HG03025 (cell line): ENCODE data around the gene NEK1.

Experiments used
- ATAC-seq: cut with Tn5 transposase; IDR thresholded peaks from one replicate; pipeline ENCODE4 v1.9.1; 2021; ENCODE audit warnings: mild to moderate bottlenecking, moderate library complexity; ENCODE audit not compliant: unreplicated experiment, low FRiP score

NEK1 gene, protein sequence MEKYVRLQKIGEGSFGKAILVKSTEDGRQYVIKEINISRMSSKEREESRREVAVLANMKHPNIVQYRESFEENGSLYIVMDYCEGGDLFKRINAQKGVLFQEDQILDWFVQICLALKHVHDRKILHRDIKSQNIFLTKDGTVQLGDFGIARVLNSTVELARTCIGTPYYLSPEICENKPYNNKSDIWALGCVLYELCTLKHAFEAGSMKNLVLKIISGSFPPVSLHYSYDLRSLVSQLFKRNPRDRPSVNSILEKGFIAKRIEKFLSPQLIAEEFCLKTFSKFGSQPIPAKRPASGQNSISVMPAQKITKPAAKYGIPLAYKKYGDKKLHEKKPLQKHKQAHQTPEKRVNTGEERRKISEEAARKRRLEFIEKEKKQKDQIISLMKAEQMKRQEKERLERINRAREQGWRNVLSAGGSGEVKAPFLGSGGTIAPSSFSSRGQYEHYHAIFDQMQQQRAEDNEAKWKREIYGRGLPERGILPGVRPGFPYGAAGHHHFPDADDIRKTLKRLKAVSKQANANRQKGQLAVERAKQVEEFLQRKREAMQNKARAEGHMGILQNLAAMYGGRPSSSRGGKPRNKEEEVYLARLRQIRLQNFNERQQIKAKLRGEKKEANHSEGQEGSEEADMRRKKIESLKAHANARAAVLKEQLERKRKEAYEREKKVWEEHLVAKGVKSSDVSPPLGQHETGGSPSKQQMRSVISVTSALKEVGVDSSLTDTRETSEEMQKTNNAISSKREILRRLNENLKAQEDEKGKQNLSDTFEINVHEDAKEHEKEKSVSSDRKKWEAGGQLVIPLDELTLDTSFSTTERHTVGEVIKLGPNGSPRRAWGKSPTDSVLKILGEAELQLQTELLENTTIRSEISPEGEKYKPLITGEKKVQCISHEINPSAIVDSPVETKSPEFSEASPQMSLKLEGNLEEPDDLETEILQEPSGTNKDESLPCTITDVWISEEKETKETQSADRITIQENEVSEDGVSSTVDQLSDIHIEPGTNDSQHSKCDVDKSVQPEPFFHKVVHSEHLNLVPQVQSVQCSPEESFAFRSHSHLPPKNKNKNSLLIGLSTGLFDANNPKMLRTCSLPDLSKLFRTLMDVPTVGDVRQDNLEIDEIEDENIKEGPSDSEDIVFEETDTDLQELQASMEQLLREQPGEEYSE (N-terminal part only)

DNA sequence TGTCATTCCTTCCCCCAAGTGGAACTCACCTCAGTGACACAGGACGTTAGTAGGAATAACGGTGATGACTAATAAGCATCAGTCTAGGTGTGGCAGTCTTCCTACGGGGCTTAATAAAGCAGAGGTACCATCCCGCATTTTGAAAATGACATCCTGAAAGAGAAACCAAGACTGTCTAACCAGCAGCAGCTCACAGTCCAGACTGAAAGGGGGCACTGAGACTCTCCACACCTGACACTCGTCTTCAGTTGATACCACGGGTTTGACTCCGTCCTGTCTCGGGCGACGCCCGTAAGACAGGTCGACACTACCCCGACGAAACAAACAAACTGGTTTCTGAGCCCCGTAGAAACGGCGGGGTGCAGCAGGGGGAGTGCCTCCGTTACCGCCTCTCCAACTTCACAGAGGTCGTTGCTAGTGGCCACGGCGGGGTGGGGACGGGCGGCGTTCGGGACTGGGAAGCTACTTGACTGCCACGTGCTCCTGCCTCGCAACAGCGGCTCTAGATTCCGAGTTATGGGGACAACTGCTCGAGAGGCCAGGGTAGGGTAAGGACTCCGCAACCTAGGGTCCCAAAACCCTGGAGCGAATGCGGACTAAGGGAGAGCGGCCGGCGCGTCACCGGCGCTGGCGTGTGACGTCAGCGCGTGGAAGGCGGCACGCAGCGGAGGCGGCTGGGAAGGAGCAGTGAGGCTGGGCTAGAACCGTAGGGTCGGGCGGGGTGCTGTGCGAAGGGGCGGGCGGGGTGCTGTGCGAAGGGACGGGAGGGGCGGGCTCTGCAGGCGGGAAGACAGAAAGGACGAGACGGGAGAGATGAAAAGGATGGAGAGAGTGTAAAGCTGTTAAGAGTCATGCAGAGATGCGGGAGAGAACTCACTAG is at the start of gene NEK1:
NEK1 (minus strand) TSS at position 593 of the 880 bp plus-strand sequence. CDS start 9,953 bp downstream, outside the sequence.
- ATAC-seq, result peak; percentile 93

DNA sequence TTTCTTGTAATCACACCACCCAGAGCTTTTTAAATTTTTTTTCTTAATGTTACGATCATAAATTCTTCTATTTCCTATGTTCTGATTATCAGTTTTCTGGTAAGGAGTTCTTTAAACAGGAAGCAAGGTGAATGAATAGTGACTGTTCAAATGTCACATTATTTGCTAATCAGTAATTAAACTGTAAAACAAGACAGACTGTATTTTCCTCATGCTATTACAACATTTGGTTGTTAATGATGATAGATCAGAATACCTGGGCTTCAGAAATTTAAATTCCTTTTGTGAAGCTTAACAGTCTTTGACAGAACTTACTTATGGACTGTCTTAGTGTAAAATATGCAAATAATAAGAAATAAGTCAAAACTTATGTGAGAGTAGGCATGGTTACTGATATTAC is 49.4 kb upstream of the NEK1 start:
- no peak for ATAC-seq

DNA sequence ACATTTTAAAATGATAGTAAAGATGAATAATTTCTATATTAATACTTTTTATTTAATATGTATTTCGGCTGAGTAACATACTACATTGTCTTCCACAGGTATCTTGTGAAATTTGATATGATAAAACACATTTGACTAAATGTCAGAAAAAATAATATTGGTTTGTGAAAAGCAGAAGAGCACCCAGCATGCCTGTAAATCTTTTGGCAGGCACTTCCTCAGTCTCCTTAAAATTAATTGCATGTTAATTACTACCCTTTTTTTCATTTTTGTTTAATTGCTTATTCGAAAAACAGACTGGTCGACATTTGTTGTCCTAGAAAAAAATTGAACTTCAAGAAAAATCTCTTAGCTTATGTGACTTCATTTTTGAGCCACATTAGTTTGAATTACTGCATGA is 48.5 kb upstream of the NEK1 start:
- no peak for ATAC-seq

DNA sequence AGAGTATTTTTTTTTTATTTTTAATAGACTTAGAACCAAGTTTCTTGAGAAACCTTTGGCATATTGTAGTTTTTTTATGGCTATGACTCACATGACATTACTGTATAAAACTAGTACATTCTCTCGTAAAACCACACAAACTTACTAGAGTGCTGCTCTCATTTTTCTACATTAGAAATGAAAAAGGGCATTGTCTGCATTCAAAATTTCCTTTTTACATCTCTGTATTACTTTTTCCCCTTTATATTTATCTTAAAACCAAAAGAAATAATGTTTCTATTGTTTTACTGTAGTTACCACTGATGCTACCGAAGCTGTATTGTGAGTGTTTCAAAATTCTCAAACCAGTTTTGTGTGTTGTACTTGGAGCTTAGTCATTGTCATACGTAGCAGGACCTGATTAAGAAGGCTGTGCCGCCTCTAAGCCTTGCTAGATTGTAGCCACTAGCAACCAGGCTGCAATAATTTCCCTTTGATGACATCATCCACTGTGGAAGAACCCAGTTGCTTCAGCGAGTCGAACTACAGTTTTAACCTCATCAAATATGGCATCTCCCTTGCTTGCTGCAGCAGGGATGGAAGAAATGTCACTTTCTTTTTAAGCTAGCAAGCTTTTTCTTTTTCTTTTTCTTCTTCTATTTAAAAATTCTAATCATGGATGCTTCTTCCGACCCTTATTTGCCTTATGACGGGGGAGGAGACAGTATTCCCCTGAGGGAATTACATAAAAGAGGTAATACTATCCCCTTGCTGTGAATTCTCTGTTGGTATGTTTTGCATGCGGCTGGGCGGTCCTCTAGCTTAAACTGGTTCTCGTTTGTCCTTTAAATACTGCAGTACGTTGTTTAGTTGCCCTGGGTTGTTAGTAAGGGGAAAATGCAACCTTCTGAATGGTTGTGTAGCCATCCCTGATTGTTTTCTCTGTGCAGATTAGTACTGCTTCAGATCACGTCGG is 47.6 kb upstream of the NEK1 start:
- ATAC-seq, result peak; percentile 96

DNA sequence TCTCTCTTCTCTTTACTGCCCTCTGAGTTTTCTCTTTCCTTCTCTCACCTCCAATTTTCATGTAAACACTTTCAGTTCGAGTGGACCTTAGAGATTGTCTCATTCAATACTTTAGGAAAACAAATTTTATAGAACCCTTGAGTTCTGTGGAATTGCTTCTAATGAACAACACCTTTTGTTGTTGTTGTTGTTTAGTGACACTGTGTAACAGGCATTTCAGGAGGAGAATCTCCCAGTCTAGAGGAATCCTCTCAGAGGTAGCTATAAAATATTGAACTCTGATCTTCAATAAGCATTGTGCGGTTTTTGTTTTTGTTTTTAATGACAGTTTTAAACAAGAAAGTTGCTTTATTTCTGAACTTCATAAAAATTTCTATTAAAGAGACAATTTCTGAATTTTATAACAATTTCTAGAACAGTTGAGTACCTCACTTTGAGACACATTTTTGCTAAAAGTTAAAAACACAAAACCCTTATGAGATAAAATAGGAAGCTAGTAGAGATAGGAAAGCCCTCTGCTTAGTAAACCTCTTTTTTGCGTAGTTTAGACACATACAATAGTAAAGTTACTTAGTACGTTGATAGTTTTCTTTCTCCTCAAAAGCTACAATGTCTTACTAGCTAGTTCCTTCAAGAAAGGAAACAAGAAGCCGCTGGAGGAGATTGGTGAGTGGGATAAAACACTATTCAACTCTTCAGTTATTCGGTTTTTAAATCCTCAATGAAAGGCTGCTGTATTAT is 46.8 kb upstream of the NEK1 start:
- no peak for ATAC-seq

DNA sequence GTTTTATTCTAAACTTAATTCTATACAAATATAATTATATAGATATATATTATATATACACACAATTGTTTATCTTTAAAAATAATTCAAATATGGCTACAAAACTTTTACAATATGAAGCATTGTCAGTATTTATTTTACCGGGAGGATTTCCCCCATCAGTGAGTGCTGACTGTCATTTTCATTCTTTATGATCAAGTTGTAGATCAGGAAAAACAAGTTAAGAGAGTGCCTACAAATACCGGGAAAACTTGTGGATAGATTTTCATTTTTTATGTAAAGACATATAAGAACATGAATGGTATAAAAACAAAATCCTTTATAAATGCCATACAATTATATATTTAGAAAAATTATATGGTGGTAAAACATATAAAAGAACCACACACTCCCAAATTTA is 45.8 kb upstream of the NEK1 start:
- ATAC-seq, result no peak

DNA sequence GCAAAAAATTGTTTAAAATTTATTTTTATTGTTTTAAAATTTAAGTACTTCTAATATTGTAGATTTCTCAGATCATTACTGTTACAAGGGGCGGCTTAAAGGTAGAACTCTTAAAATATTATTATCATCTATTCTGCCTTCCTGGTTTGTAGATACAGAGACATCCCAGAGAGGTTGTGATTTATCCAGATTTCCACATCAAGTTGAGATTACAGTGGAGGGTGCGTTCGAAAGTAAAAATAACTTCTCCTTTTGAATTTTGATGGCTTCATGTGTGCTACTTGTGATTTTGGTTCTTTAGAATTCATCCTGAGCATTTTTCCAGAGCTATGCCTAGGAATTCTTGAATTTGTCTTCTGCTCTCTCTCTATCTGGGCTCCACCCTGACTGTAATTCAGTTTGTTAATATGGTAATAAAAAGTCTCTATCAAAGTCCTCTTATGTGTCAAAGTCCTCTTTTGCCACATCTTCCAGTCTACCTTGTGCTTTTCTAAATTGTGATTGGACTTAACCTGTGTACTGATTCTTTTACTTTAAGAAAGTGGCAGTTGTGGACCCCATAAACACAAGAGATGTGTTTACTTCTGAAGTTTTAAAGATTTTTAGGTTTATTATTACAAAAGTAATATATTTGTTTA is 45.2 kb upstream of the NEK1 start:
- no peak for ATAC-seq

DNA sequence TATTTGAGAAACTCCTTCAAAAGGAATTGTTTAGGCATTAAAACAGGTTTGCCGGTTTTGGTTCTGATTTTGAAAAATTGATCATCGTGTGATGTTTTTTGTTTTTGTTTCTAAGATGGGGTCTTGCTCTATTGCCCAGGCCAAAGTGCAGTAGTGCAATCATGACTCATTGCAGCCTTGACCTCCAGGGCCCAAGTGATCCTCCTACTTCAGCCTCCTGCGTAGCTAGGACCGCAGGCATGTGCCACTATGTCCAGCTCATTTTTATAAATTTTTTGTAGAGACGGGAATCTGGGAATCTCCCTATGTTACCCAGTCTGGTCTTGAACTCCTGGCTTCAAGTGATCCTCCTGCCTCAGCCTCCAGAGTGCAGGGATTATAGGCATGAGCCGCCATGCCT is 43.0 kb upstream of the NEK1 start:
- ATAC-seq, result no peak

DNA sequence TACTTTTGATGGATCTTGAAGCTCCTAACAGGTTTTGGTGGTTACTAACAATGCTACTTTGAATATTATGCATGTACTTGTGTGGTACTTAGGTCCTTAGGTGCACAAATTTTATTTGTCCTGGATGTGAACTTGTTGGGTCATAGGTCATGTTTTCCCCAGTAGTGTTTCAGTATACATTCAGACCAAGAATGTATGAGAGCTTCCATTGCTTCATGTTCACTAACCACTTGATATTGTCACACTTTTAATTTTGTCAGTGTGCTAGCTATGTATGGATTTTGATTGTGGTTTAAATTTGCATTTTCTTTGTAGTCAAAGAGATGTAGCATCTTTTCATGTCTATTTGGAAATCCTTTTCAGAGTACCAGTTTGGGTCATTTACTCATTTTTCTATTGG is 40.2 kb upstream of the NEK1 start:
- no peak for ATAC-seq

DNA sequence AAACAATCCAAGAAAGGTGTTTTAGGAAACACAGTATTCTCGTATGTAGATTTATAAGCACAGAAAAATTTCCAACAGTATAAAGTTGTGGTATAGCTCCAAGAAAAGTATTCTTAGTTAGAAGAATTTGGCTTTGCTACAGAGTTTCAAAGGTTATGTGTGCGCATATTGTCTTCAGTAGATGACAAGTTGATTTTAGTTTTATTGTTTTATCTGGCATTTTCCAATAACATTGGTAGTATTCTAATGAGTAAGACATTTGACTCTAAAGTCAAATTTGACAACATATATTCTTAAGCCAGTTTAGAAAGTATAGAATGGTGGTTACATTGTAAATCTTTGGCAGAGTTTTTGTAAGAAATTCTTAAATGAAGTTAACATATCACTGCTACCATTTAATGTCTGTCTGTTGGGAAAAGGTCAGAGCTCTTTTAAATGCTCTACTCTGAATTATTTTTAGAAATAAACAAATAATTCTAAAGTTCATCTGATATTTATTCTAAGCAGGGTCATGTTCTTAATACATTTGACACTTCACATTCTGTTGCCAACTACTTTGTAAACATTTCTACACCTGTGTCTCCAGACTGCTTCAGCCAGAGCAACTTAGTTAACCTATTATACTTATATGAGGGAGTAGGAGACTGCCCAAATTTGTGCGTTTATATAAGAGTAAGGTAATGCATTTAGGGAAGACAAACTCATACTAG is 38.0 kb upstream of the NEK1 start:
- no peak for ATAC-seq

DNA sequence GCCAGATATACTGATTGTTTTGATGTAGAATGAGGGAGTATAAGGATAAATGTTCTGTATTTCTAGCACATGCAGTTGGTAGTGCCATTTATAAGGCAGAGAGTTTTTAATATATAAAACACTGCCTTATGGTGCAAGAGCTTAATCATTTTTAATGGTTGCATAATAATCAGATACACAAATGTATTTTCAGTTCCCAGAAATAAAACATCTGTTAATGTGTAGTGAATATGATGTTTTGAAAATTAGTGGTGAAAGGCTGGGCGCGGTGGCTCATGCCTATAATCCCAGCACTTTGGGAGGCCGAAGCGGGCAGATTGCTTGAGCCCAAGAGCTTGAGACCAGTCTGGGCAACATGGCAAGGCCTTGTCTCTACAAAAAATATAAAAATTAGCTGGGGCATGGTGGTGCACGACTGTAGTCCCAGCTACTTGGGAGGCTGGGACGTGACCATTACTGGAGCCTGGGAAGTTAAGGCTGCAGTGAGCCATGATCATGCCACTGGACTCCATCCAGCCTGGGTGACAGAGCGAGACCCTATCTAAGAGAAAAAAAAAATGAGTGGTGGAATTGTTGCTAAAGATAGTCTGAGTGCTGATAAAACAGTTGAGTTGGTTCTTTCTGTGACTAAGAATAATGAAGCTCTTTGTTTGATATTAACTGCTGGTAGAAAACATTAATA is 37.3 kb upstream of the NEK1 start:
- no peak for ATAC-seq

DNA sequence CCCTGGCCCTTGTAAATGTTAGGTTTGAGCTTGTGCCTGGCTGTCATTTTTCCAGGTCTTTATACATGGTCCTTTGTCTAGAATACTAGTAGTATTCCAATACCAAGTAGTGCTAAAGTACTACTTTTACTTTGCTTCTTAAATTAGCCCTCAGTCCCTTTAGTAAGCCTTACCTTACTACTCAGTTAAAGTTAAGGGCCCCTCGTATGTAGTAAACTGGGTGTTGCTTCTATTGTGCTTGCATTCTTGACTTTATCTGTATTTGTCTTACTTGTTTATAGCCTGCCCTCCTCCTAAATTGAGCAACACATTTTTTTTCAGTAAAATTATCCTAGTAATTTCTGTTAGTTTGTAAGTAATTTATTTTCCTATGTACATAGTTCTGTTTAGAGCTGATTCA is 33.2 kb upstream of the NEK1 start:
- no peak for ATAC-seq

DNA sequence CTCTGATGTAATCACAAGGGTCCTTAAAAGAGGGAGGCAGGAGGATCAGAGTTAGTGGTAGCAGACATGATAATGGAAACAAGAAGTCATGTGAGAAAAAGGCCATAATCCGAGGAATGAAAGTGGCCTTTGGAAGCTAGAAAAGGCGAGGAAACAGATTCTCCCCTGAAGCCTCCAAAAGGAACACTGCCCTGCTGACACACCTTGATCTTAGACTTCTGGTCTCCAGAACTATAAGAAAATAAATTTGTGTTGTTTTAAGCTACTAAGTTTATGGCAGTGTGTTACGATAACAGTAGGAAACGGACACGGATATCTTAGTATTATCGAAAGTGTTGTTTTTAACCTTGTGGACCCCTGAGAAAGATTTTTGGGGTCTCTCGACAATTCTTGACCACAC is 32.4 kb upstream of the NEK1 start:
- ATAC-seq, result no peak

DNA sequence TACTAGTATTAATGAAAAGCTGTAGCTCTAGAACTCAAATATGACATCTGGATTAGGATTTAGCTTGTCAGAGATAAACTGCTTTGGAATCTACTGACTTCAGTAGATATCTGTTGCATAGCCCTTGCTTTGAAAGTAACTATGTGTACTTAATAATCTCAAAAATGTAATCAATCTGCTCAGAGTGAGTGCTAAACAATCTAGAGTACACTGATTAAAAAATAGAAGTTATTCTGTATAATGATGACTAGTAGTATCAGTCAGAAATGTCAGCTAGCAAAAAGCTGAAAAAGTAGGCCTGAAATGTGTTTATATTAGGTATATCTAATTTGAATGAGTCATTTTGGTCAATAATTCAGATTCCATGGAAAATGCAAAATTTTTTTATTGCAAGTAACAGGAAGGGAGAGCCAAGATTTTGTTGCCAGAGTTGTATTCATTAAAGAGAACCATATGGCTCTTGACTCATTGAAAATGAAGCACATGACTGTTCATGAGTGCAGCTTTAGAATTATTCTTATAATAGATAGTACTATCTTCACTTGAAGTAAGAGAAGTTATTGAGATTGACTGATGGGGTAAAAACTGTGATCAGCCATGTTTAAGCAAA is 28.0 kb upstream of the NEK1 start:
- ATAC-seq, result no peak

DNA sequence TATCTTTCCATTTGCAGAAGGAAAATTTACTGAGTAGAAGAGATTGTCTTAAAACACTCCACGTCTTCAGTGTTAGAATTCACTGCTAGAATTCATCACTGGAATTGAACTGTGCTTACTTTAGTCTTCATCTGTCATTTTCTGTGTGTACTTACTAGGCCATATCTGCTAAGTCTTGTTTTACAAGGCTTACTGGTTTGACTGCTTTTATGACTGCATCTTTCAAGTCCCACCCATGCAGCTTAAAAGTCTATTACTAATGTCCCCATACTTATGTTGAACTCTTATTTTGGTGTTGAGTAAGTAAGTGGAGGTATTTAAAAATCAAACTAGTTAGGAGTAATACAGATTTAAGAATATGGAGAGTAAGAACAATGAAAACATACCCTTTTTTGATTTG is 22.6 kb upstream of the NEK1 start:
- ATAC-seq, result no peak

DNA sequence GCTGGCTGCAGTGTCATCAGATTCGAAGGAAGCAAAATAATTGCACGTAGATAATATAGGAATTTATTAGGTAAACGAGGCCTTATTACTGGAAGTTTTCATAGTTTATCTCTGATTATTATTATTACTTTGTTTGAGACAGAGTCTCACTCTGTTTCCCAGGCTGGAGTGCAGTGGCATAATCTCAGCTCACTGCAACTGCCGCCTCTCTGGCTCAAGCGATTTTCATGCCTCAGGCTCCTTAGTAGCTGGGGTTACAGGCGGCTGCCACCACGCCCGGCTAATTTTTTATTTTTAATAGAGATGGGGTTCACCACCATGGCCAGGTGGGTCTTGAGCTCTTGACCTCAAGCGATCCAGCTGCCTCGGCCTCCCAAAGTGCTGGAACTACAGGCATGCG is 20.5 kb upstream of the NEK1 start:
- no peak for ATAC-seq
